HG03097 (cell line): Measurements from ENCODE around the gene MAP10.
A peak's percentile ranks its signal among the peaks of the same experiment; 100 is the strongest.
"Not testable (repeated sequence)": the region's sequence is repeated elsewhere in the genome, so short reads cannot be mapped to it uniquely, and the experiment has no call there.

ENCODE experiments used
- ATAC-seq: cut with Tn5 transposase; IDR thresholded peaks from one replicate; pipeline ENCODE4 v1.9.1; 2021; ENCODE audit not compliant: unreplicated experiment, low FRiP score

MAP10 gene, protein sequence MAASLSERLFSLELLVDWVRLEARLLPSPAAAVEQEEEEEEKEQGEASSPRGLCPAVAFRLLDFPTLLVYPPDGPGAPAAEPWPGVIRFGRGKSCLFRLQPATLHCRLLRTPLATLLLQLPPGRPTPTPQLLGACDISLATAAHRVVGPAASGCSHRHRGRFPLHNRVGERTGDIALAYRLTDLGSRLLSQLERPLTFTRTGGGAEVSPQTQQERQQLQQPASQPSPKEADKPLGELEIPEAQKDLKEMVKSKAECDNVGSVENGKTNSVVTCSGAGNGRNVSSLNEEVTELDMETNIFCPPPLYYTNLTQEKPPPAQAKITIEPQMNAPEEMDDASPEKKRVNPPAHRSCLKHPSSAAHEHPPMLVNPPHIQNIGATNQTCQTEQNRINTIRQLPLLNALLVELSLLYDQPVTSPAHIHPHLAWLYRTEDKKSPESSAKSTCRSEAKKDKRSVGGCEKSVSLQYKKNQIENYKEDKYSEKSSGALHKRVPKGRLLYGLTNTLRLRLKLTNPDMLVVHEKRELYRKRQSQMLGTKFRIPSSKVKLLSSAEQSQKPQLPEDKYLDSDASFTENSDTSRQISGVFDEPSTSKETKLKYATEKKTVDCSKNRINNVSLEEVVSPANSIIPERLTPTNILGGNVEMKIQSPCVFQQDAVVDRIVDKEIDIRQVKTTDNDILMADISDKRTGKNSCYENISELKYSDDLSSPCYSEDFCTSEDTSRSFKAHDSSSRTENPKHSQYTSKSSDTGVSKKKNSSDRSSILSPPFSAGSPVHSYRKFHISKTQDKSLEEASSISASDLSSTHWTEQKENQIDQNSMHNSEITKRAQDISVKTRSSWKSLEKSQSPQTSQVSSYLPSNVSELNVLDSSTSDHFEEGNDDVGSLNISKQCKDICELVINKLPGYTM

DNA sequence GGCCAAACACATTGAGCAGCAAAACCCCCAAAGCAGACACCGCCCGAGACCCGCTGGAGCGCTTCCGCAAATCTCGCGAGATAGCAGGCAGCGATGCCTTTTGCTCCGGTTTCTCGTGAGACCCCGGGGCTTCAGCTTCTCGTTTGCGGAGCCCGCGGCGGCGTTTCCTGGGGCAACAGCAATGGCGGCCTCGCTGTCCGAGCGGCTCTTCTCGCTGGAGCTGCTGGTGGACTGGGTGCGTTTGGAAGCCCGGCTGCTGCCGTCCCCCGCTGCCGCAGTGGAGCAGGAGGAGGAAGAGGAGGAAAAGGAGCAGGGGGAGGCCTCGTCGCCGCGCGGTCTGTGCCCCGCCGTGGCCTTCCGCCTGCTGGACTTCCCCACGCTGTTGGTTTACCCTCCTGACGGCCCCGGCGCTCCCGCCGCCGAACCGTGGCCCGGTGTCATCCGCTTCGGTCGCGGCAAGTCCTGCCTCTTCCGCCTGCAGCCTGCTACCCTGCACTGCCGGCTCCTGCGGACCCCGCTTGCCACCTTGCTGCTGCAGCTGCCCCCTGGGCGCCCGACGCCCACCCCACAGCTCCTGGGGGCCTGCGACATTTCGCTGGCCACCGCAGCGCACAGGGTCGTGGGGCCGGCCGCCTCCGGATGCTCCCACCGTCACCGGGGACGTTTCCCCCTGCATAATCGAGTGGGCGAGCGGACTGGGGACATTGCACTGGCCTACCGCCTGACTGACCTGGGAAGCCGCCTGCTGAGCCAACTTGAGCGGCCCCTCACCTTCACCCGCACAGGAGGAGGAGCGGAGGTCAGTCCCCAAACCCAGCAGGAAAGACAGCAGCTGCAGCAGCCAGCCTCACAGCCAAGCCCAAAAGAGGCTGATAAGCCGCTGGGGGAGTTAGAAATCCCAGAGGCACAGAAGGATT, at the start of gene MAP10:
MAP10 (plus strand) TSS at position 148 of the 917 bp plus-strand sequence; CDS start at position 182, 34 bp downstream.
- ATAC-seq, result peak; percentile 85

DNA sequence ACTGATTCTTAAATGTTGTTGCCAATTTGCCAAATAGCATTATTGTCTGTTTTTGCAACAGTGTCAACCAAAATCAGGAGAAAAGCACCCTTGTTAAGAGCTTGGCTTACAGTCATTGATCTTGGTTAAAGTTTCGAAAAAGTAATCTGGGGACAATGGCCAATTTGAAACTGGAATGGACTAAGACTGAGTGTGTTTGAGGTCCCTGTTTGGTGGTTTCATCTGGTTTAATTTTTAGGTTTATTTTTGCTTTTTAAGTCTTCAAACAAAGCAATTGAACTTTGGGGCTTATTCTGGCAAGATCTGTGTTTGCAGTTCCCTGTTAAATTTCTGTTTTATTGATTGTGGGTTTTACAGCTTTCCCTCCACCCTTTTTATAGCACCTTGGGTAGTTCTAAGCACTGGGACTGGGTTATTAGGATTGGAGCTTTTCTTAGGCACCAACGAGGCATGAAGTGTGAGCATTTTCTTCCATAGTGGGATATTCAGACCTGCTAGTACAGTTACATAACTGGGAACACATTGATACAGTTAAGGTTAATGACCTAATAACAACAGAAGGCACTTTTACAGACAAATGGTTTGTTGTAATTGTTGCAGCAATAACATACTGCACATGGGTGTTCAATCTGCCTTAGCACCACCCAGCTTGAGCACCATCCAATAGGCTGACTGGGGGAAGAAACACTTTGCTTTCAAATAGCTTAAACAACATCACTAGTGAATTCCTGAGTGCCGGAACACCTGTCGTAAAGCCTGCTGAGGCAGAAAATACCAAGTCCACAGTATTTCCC, 40.6 kb upstream of the MAP10 start:
- ATAC-seq, result no peak

DNA sequence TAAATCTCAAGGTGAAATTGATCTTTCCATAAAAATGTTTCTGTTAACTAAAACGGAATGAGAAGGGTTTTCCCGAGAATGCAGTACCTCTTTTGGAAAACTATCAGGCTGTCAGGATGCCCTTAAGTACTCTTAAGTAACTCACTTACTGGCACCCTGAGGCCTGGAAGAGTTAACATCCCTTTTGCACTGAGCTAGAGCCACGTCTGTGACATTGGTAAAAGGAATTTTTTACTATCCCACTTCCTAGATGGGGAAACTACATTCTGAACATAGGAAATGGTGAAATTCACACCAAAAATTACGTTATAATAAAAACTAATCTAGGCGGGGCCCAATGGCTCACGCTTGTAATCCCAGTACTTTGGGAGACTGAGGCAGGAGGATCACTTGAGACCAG, 39.7 kb upstream of the MAP10 start:
- ATAC-seq, result no peak

DNA sequence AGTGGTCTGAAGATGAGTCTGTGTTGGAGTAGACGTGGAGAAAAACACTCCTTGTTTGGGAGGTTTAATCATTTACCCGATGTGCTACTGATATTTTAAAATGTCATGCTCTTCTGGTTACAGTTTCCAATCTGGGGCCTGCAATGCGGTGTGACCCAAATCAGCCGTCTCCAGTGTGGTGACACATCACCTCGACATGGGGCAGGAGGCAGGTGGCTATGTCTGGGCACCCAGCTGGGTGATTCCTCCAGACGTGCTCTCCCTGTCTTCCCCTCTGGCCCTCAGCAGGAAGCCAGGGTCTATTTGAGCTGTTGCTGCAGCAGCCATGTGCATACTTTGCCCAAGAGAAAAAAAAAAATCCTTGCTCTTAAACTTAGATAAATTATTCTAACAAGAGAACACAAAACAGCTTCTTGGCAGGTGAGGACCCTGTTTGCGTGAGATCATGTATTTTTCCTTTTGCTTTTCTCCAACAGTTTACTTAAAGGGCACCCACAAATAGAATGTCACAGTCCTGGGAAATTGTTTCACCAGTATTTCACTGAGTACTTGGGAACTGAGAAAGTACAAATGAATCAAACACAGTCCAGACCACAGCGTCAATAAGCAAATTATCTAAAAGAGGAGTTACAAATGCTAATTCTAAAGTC, 38.9 kb upstream of the MAP10 start:
- ATAC-seq, result no peak

DNA sequence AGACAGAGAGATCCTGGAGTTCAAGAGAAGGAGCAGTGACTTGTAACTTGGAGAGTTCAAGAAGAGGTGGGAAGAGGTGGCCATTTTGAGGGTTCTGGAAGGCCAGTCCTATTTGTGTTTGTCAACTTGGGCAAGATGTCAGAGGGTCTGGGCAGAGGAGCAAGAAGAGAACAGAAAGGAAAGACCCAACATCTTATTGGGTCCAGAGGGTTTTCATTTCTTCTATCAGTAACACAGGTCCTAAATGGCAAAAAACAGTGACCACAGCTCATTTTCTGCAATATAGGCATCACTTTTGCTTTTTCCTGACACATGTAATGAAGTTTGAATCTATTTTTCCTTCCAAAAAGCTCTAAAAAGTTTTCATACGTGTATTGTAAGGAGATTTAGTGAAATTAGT, 38.3 kb upstream of the MAP10 start:
- ATAC-seq, result no peak

DNA sequence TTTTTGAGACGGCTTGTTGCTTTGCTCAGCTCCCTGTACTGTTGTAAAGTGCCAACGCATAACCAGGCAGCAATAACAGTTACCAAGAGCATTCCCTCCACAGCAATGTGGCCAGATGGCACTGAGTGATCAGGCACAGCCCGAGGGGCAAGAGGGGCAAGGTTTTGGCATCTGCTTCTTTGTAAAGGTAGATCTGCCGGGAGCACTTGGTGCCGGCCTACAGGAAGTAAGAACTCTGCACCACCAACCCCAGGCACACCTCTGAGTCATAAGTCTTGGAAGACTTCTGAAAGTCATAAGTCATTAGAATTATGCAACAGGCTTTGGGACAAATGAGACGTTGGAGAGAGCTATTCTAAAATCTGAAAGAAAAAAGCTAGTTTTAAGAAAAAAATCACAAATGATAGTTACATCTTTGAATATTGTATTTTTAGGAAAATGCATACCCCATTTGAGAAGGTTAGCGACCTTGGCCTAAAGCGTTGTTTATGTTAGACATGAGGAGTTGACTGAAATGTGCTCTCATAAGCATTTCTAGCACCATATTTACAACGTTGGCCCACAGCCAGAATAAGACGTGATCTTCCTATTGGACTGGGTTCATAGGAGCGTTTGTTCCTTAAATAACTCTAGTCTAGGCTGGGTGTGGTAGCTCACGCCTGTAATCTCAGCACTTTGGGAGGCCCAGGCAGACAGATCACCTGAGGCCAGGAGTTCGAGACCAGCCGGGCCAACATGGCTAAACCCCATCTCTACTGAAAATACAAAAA, 37.7 kb upstream of the MAP10 start:
- no peak for ATAC-seq

DNA sequence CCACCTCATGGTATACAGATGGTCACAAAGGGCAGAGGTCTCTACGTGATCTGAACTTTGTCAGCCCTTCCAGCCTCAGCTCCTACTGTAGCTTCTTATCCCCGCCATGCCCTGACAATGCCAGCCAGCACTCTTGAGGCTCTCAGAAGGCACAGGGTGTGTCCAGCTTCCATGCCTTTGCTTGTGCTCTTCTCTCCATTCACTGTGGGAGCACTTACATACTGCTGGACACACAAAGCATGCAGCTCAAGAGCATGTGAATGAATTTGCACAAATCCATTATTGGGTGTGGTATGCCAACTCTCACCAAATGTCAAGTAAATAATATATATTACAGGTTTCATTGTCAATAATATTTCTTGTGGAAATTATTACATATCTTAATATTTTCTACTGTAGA, 36.4 kb upstream of the MAP10 start:
- no peak for ATAC-seq

DNA sequence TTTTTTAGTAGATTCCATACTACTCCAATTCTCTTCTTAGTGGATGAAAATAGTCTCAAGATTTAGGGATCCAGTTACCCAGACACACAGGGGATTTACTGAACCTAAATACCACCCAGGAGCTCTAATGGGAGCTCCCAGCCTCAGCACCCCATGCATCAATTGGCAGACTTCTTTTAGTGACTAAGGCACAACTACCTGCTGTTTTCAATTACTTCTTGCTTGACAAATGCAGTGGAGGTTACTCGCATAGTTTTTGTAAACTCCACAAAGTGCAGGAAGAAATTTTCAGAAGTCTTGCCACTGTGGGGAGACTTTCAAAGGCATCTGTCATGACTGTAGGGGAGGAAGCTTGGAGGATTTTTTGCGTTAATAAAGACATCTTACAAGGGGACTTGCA, 35.5 kb upstream of the MAP10 start:
- no peak for ATAC-seq

DNA sequence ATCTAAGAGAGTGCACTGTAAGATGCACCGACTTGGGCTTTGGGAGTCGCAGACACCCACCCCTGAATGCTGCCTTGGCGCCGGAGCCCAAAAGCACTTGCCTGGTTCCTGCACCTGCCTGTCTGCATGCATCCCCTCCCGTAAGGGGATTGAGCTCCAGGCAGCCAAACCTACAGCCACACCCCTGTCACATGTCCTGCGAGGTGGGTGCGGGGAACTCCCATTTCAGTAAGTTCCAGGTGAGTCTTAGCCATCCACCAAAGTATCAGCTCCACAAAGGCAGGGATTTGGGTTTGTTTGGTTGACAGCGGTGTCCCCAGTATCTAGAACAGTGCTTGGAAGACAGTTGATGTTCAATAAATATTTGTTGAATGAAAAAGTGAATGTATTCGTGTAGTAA, 31.5 kb upstream of the MAP10 start:
- no peak for ATAC-seq

DNA sequence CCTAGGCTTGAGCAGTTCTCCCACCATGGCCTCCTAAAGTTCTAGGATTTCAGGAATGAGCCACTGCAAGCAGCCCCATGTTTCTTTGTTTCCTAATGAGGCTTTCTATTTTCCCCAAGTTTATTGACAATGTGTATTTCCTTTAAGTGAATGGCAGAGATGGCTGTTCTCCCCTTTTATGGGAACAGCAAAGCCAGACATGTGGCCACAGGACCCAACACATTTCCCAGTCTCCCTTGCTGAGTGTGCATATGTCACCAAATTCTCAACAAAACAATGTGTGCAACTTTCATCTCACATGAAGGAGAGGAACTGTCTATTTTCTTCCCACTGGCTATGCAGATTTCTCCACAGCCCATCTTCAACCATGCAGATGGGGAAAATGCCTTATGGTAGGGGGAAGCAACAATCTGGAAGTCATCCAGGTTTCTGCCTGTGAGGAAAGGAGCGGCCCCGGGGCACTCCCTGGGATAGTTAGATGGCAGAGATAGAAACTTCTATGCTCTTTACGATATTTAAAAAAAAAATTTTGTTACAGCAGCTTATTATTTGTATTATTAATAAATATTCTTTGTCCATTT, 28.6 kb upstream of the MAP10 start:
- ATAC-seq, result no peak

DNA sequence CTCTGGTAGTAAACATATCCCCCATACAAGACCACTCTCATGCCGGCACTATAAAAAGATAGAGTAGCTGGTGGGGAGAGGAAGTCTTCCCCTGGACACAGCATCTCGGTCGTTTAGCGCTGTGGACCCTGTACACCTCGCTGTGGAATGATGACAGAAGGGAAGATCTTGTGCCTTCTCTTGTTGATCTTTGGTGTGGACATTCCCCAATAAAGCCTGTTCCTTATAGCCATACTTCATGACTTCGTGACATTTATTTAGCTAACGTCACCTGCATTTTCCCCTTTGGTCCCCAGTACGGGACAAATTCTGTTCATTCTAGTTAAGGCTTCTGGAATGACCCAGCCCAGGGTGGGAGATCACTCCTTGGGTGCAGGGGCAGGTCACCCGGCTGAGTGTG, 24.9 kb upstream of the MAP10 start:
- no peak for ATAC-seq

DNA sequence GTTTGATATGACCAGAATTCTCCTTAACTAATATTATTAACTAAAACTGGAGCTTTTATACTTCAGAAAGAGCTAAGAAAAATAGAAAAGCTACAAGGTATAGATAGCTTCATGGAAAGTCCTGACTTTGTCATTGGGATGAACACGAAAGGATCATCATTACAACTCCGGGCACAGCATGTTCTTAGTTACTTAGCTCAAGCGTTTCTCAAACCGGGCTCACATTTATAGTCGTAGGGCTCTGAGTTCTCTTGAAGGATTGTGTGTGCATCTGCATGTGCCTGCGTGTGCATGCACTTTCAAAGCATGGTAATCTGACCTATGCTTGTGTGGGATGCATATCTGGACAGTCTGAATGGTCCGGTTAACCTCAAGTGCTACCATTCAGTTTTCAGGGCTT, 20.4 kb upstream of the MAP10 start:
- no peak for ATAC-seq

DNA sequence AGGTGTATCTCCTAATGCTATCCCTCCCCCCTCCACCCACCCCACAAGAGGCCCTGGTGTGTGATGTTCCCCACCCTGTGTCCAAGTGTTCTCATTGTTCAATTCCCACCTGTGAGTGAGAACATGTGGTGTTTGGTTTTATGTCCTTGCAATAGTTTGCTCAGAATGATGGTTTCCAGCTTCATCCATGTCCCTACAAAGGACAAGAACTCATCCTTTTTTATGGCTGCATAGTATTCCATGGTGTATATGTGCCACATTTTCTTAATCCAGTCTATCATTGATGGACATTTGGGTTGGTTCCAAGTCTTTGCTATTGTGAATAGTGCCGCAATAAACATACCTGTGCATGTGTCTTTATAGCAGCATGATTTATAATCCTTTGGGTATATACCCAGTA, 19.6 kb upstream of the MAP10 start:
- ATAC-seq, result not testable (repeated sequence)

DNA sequence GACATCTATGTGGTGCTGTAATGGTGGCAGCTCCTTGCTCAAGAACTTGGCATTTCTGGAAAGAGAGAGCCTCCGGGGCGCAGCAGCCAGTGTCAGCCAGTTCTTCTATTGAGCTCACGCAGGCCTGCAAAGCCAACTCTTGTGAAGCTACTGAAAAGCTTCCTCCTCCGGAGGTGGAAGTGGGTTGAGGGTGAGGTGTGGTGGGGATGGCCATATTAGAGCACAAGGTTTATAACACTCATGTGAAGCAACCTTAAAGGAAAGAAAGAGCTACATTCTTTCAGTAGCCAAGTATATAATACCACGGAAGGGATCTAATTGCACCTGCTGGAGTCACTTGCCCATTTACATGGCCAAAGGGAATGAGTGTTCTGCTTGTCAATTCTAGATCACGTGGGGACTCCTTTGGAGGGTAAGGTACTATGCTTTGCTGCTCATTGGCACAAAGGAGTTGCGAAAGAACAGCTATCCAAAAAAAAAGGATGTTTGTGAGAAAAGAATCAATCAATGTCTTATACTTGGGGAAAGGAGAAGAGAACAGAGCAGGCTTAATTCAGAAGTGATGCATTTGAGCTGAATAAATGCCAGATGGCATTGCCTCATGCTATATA, 18.3 kb upstream of the MAP10 start:
- no peak for ATAC-seq

DNA sequence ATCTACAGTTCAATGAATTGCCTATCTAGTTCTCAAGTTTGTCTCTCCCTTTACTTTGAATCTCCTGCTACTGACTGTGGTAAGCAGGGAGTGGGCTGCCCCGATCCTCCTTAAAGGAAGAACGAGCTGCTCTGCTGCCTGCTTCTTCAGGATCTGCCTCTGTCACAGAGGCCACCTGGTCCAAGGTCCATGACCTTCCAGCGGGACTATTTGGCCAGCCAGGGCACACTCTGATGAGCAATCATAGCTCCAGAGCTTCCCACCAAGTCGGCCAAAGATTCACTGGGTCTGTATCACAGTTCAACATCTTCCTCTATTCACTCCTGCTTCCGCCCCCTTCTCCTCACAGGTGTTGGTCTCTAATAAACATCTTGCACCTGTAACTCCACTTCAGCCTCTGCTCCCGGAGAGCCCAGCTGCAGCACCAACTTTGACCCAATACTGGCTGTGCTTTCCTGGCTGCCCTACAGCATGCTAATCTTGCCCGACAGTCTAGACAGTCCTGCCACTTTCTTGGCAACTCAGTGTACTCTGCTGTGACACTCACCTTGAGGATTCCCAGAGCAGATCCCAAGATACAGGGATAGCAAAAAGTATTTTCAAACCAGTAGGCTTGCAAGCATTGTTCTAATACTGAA, 16.9 kb upstream of the MAP10 start:
- no peak for ATAC-seq

DNA sequence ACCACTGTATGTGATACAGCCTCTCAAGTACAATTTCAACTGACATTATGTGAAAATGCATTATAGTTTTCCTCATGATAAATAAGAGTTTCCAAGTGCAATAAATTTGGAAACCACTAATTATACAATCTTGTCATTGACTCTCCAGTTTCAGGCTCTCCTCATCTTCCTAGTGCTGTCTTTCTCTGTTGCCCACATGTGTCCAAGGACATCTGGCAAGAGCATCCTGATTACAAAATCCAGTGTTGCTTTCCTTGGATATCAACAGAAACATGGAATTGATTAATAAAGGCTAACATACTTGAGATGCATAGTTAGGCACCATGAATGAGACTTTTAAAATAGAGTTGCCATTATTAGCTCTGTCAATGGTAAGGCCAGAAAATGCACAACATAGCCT, 15.6 kb upstream of the MAP10 start:
- ATAC-seq, result no peak

DNA sequence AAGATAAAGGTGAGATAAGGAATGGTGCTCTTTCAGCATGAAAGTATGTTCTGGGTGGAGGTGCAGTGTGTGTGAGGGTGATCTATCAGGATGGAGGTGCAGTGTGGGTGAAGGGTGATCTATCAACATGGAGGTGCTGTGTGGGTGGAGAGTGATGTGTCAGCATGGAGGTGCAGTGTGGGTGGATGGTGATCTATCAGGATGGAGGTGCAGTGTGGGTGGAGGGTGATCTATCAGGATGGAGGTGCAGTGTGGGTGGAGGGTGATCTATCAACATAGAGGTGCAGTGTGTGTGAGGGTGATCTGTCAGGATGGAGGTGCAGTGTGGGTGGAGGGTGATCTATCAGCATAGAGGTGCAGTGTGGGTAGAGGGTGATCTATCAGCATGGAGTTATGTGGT, 12.3 kb upstream of the MAP10 start:
- no peak for ATAC-seq
